ACC112 (cell line): ENCODE data around the gene SAFB.
"Not testable (repeated sequence)": the region's sequence is repeated elsewhere in the genome, so short reads cannot be mapped to it uniquely, and the experiment has no call there.

Source experiments
- H2AFZ ChIP-seq: fragments of 200-600 bp; sonication (generic); one replicate; pipeline ENCODE4 v1.6.0; 2017; ENCODE audit warnings: antibody characterized with exemption, low read length; ENCODE audit not compliant: unreplicated experiment
- H3K27ac ChIP-seq: fragments of 200-600 bp; sonication (generic); 2 replicates; pipeline ENCODE4 v1.5.1; 2014; ENCODE audit warnings: low read depth, mild to moderate bottlenecking, antibody characterized with exemption, low read length, moderate library complexity
- H3K27me3 ChIP-seq: fragments of 200-600 bp; sonication (generic); 2 replicates; pipeline ENCODE4 v1.6.1; 2014; ENCODE audit warnings: mild to moderate bottlenecking, antibody characterized with exemption, low read length, moderate library complexity, mixed read lengths; ENCODE audit not compliant: insufficient read depth
- H3K36me3 ChIP-seq: fragments of 200-600 bp; sonication (generic); 2 replicates; pipeline ENCODE4 v1.6.1; 2016; ENCODE audit warnings: mild to moderate bottlenecking, antibody characterized with exemption, low read length, moderate library complexity, mixed read lengths; ENCODE audit not compliant: insufficient read depth
- H3K4me1 ChIP-seq: fragments of 200-600 bp; sonication (generic); one replicate; pipeline ENCODE4 v1.6.1; 2016; ENCODE audit warnings: low read length, mixed read lengths; ENCODE audit not compliant: insufficient read depth, unreplicated experiment, control insufficient read depth
- H3K4me3 ChIP-seq: fragments of 200-600 bp; sonication (generic); 2 replicates; pipeline ENCODE4 v1.5.1; 2014; ENCODE audit warnings: mild to moderate bottlenecking, low read depth, low read length
- H3K79me2 ChIP-seq: fragments of 200-600 bp; sonication (generic); one replicate; pipeline ENCODE4 v1.6.0; 2016; ENCODE audit warnings: low read length; ENCODE audit not compliant: control insufficient read depth, unreplicated experiment, insufficient read depth

SAFB gene

DNA sequence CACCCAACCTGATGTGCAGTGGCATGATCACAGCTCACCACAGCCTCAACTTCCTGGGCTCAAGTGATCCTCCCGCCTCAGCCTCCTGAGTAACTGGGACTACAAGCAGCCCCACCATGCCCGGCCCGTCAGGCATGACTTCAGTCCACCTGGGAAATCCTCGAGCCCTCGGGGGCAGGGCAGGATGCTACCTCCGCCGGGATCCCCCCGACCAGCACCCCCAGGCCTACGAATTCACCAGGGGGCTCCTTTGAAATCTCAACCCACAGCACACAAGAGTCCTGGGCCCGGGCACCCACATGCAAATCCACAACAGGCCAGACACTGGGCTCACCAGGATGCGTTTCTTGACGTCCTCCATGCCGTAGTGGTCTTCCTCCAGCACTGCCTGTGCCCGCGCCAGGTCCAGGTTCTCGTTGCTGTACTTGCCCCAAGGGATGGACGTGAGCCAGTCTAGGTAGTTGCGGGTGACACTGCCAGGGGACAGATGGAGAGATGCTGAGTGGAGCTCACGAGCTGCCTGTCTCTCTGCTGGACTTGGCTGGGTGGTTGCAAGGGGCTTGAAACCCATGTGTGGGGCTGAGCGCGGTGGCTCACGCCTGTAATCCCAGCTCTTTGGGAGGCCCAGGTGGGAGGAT, 77.7 kb downstream of the SAFB start:
- H3K36me3 ChIP-seq = no peaks in the 10 kb centered on the region

GRCh38 chr19:5702053-5702410, 79.1 kb downstream of the SAFB start:
- not testable (repeated sequence) for H3K27me3 ChIP-seq, H3K79me2 ChIP-seq, H3K4me3 ChIP-seq, H3K36me3 ChIP-seq, H3K4me1 ChIP-seq, H2AFZ ChIP-seq, H3K27ac ChIP-seq

More for the DNA sequence above, 77.7 kb downstream of the SAFB start:
- H3K27me3 ChIP-seq = no peaks in the 10 kb centered on the region
- H3K79me2 ChIP-seq = no peaks in the 10 kb centered on the region
- H3K4me3 ChIP-seq = no peak overlapping the region
- H3K4me1 ChIP-seq = no peaks in the 10 kb centered on the region
- no peak overlapping the region for H2AFZ ChIP-seq
- H3K27ac ChIP-seq = no peak overlapping the region

DNA sequence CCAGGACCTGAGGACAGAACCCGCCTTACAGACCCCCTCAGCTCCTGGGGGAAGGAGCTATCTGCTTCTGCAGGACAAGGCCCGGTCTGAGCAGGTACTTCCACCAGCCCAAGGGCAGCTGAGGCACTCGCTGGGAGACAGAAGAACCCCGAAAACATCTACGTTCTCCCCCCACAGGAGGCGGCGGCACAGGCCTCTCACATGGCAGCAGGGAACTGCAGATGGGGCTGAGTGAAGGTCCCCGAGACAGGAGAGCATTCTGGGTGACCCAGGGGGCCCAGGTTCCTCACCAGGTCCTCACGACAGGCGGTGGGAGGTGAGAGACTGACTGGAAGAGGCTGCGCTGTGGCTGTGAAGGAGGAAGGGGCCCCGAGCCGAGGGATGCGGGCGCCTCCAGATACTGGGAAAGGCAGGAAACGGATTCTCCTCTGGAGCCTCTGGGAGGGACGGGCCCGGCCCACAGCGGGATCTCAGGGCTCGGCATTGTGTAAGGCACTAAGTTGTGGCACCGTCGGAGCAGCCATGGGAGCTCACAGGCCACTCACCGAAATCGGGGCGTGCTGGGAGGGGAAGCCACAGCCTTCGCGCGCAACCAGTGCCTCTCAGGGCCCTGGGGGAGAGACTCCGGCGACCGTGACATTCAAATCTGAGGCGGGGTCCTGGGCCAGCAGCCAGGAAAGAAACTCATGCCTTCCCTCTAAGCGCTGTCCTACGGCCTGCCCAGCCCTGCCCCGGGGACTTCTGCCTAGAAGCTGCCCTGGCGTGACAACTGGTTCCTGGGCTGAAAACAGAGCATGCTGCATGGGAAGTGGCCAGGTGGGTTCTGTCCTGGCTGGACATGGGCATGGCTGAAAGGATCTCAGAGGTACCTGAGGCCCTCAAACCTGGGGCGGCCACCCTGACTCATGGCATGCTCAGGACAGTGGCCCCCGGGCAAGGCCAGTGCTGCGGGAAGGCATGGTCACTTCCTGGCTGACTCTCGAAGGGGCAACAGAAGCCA, 81.2 kb downstream of the SAFB start:
- H3K4me3 ChIP-seq = no peak overlapping the region
- H2AFZ ChIP-seq = no peak overlapping the region
- H3K4me1 ChIP-seq = no peaks in the 10 kb centered on the region
- no peaks in the 10 kb centered on the region for H3K79me2 ChIP-seq
- no peak overlapping the region for H3K27ac ChIP-seq
- no peaks in the 10 kb centered on the region for H3K27me3 ChIP-seq
- no peaks in the 10 kb centered on the region for H3K36me3 ChIP-seq

- Histone ChIP-seq H3K36me3 (no peaks in the 10 kb centered on the region), H3K27me3 (no peaks in the 10 kb centered on the region), H3K27ac (no peak overlapping the region), H2AFZ (no peak overlapping the region), H3K4me1 (no peaks in the 10 kb centered on the region), H3K4me3 (no peak overlapping the region), H3K79me2 (no peaks in the 10 kb centered on the region)
Observed at GRCh38 chr19:5705552-5705951, 82.7 kb downstream of the SAFB start.

DNA sequence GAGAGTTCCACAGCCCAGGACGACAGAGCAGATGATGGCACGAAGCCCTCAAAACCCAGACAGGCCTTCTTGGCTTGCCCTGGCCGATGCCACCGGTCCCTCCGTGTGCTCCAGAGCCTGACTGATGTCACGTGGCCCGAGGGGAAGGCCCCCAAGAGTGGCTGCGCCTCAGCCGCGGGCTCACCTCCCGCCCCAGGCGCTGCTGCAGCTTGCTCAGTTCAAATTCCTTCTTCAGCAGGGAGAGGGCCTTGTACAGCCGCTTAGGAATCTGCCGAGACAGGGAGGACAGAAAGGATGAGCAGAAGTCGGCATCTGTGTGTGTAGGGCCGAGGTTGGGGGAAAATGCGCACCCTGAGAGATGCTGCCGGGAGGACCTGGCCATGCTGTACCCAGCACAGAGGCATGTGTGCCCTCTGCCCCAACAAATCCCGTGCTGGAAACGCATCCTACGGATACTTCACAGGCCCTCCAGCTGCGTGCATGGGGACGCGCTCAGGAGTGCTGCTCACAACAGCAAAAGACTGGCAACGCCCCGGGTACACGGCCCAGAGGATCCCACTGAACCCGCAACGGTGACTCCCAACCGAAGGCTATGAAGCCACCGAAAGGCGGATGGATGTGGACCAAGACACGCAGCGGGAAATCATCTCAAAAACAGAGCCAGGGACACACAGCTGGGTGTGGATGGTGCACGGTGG, 84.1 kb downstream of the SAFB start:
- Histone ChIP-seq H3K27me3 (no peaks in the 10 kb centered on the region), H3K27ac (no peak overlapping the region), H3K4me1 (no peaks in the 10 kb centered on the region), H2AFZ (no peak overlapping the region), H3K36me3 (no peaks in the 10 kb centered on the region), H3K4me3 (no peak overlapping the region), H3K79me2 (peaks cover 2% of the 10 kb centered on the region)

GRCh38 chr19:5707576-5708575, 85.0 kb downstream of the SAFB start:
- H2AFZ ChIP-seq = no peak overlapping the region
- no peak overlapping the region for H3K27ac ChIP-seq
- no peaks in the 10 kb centered on the region for H3K4me1 ChIP-seq
- peaks cover 2% of the 10 kb centered on the region for H3K79me2 ChIP-seq
- no peaks in the 10 kb centered on the region for H3K36me3 ChIP-seq
- H3K27me3 ChIP-seq = no peaks in the 10 kb centered on the region
- H3K4me3 ChIP-seq = no peak overlapping the region

DNA sequence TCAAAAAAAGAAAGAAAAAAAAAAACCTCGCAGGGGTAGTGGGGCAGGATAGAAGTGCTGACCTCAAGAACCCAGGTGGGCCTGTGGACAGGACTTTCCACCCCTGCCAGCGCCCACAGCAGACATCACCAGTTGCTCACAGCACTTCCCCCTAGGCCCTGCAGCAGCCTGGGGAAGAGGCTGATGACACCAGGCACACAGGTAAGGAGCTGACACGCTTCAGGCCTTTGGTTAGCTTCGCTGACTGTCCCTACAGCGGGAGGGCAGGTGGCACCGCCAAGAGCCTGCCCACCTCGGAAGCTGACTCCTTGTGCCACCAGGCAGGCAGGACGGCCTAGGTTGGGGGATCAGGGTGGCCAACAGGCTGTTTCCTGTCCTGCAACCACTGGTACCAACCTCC, 88.1 kb downstream of the SAFB start:
- H3K36me3 ChIP-seq = no peaks in the 10 kb centered on the region; the same call in 1 of the 2 replicates
- no peak overlapping the region for H2AFZ ChIP-seq
- H3K27me3 ChIP-seq = no peaks in the 10 kb centered on the region
- no peak overlapping the region for H3K4me3 ChIP-seq
- peaks cover 19% of the 10 kb centered on the region for H3K79me2 ChIP-seq
- H3K27ac ChIP-seq = no peak overlapping the region
- H3K4me1 ChIP-seq = no peaks in the 10 kb centered on the region

GRCh38 chr19:5711713-5712161, 88.9 kb downstream of the SAFB start:
- H3K36me3 ChIP-seq = no peaks in the 10 kb centered on the region; the same call in 1 of the 2 replicates
- H3K4me3 ChIP-seq = no peak overlapping the region
- no peak overlapping the region for H2AFZ ChIP-seq
- no peaks in the 10 kb centered on the region for H3K27me3 ChIP-seq
- H3K4me1 ChIP-seq = no peaks in the 10 kb centered on the region
- peaks cover 25% of the 10 kb centered on the region for H3K79me2 ChIP-seq
- no peak overlapping the region for H3K27ac ChIP-seq

GRCh38 chr19:5713228-5713627, 90.3 kb downstream of the SAFB start:
- Histone ChIP-seq H3K27me3 (no peaks in the 10 kb centered on the region), H2AFZ (no peak overlapping the region), H3K4me3 (no peak overlapping the region), H3K4me1 (peaks cover 10% of the 10 kb centered on the region), H3K79me2 (peaks cover 39% of the 10 kb centered on the region), H3K36me3 (no peaks in the 10 kb centered on the region; the same call in 1 of the 2 replicates), H3K27ac (no peak overlapping the region)

GRCh38 chr19:5714816-5715215, 91.9 kb downstream of the SAFB start:
- Histone ChIP-seq H3K4me3 (no peak overlapping the region), H3K36me3 (no peaks in the 10 kb centered on the region; the same call in 1 of the 2 replicates), H3K79me2 (peaks cover 55% of the 10 kb centered on the region), H3K27me3 (no peaks in the 10 kb centered on the region), H3K27ac (no peak overlapping the region), H2AFZ (no peak overlapping the region), H3K4me1 (peaks cover 10% of the 10 kb centered on the region)
